Neural crest cell (in vitro differentiated cells): Measurements from ENCODE around the gene NAALADL1. TPM values are rescaled to one million over a fixed set of nuclear protein-coding genes. Genes with fewer than 3 reads are reported as not detected.

ENCODE experiments used
- DNase-seq: peaks from one replicate; pipeline ENCODE4 v3.0.0; 2021; ENCODE audit warnings: low read depth, mixed read lengths, low spot score
- H3K27ac Mint-ChIP-seq: one replicate; pipeline ENCODE4 v1.8.0; 2021; ENCODE audit warnings: mild to moderate bottlenecking, mixed read lengths; ENCODE audit not compliant: unreplicated experiment
- H3K27me3 Mint-ChIP-seq: 2 replicates; pipeline ENCODE4 v1.8.0; 2021; ENCODE audit warnings: low read depth, mild to moderate bottlenecking, mixed read lengths
- H3K36me3 Mint-ChIP-seq: 2 replicates; pipeline ENCODE4 v1.8.0; 2021; ENCODE audit warnings: low read depth, mild to moderate bottlenecking, mixed read lengths
- H3K4me1 Mint-ChIP-seq: 2 replicates; pipeline ENCODE4 v1.8.0; 2021; ENCODE audit warnings: mixed read lengths
- H3K4me3 Mint-ChIP-seq: one replicate; pipeline ENCODE4 v1.8.0; 2021; ENCODE audit warnings: mild to moderate bottlenecking, mixed read lengths
- H3K9me3 Mint-ChIP-seq: 2 replicates; pipeline ENCODE4 v1.8.0; 2021; ENCODE audit warnings: mixed read lengths
- CTCF ChIP-seq: fragments of 200-600 bp; sonication (generic); conservative IDR thresholded peaks from 2 replicates; pipeline ENCODE4 v1.5.0; 2021; ENCODE audit warnings: antibody characterized with exemption, mild to moderate bottlenecking
- total RNA-seq: library from RNA; stranded (reverse); gene quantifications from 2 replicates; pipeline ENCODE4 v1.2.1, GENCODE V29; 2021

The NAALADL1 gene
- total RNA-seq, 1 donor from 2014 or later, result 0.35 TPM

- no peak overlapping the region for H3K27ac Mint-ChIP-seq
- H3K9me3 Mint-ChIP-seq, result no peaks in the 10 kb centered on the region
- H3K27me3 Mint-ChIP-seq, result no peaks in the 10 kb centered on the region
- H3K36me3 Mint-ChIP-seq, result no peaks in the 10 kb centered on the region
- no peak overlapping the region for H3K4me3 Mint-ChIP-seq
- no peak for DNase-seq
- H3K4me1 Mint-ChIP-seq, result no peaks in the 10 kb centered on the region
- TF ChIP-seq CTCF, result no peak
Observed at GRCh38 chr11:65066805-65067291, 8.5 kb upstream of the NAALADL1 start.

GRCh38 chr11:65066315-65066714, 8.0 kb upstream of the NAALADL1 start:
- no peak overlapping the region for H3K4me3 Mint-ChIP-seq

GRCh38 chr11:65065851-65066250, 7.5 kb upstream of the NAALADL1 start:
- TF ChIP-seq CTCF, result no peak
- no peak overlapping the region for H3K4me3 Mint-ChIP-seq
- no peaks in the 10 kb centered on the region for H3K4me1 Mint-ChIP-seq
- H3K9me3 Mint-ChIP-seq, result no peaks in the 10 kb centered on the region
- H3K27ac Mint-ChIP-seq, result no peak overlapping the region
- no peaks in the 10 kb centered on the region for H3K36me3 Mint-ChIP-seq
- DNase-seq, result no peak
- peaks cover 3% of the 10 kb centered on the region for H3K27me3 Mint-ChIP-seq

More at GRCh38 chr11:65066315-65066714, 8.0 kb upstream of the NAALADL1 start:
- TF ChIP-seq CTCF, result no peak
- no peaks in the 10 kb centered on the region for H3K9me3 Mint-ChIP-seq
- no peaks in the 10 kb centered on the region for H3K4me1 Mint-ChIP-seq
- H3K27me3 Mint-ChIP-seq, result no peaks in the 10 kb centered on the region
- H3K36me3 Mint-ChIP-seq, result no peaks in the 10 kb centered on the region
- no peak overlapping the region for H3K27ac Mint-ChIP-seq
- DNase-seq, result no peak

- H3K27ac Mint-ChIP-seq, result no peak overlapping the region
- no peaks in the 10 kb centered on the region for H3K4me1 Mint-ChIP-seq
- no peaks in the 10 kb centered on the region for H3K36me3 Mint-ChIP-seq
- no peak for DNase-seq
- peaks cover 5% of the 10 kb centered on the region for H3K27me3 Mint-ChIP-seq
- no peak overlapping the region for H3K4me3 Mint-ChIP-seq
- no peaks in the 10 kb centered on the region for H3K9me3 Mint-ChIP-seq
- TF ChIP-seq CTCF, result no peak
Observed at GRCh38 chr11:65064847-65065240, 6.5 kb upstream of the NAALADL1 start.

GRCh38 chr11:65063532-65063931, 5.2 kb upstream of the NAALADL1 start:
- no peaks in the 10 kb centered on the region for H3K4me1 Mint-ChIP-seq

More at GRCh38 chr11:65063532-65063931, 5.2 kb upstream of the NAALADL1 start:
- Mint-ChIP-seq H3K36me3 (no peaks in the 10 kb centered on the region), H3K27me3 (peaks cover 9% of the 10 kb centered on the region), H3K4me3 (no peak overlapping the region), H3K27ac (no peak overlapping the region), H3K9me3 (no peaks in the 10 kb centered on the region)
- TF ChIP-seq CTCF, result no peak
- no peak for DNase-seq
